ENCODE data around the gene CABP4.

Gene CABP4

GRCh38 chr11:67433536-67434394, 21.4 kb upstream of the CABP4 start:
- Histone ChIP-seq H3K9me3 (ENCODE audit: control insufficient read depth, insufficient read depth, low read length) (no peaks in the 10 kb centered on the region), H3K36me3 (ENCODE audit: control insufficient read depth, insufficient read depth, low read length) (peaks cover 44% of the 10 kb centered on the region), H3K4me1 (ENCODE audit: control insufficient read depth, insufficient read depth, low read length) (peaks cover 4% of the 10 kb centered on the region), H3K9ac (ENCODE audit: low read depth, low read length) (no peak overlapping the region), H3K27me3 (ENCODE audit: control insufficient read depth, insufficient read depth, low read length) (no peaks in the 10 kb centered on the region), H3K4me3 (ENCODE audit: low read depth, low read length) (no peak overlapping the region)

GRCh38 chr11:67434395-67434881, 20.7 kb upstream of the CABP4 start:
- Histone ChIP-seq H3K36me3 (ENCODE audit: control insufficient read depth, insufficient read depth, low read length) (peaks cover 50% of the 10 kb centered on the region), H3K27me3 (ENCODE audit: control insufficient read depth, insufficient read depth, low read length) (no peaks in the 10 kb centered on the region), H3K9ac (ENCODE audit: low read depth, low read length) (no peak overlapping the region), H3K4me1 (ENCODE audit: control insufficient read depth, insufficient read depth, low read length) (peaks cover 4% of the 10 kb centered on the region), H3K4me3 (ENCODE audit: low read depth, low read length) (no peak overlapping the region), H3K9me3 (ENCODE audit: control insufficient read depth, insufficient read depth, low read length) (no peaks in the 10 kb centered on the region)

- H3K27me3 ChIP-seq (ENCODE audit: control insufficient read depth, insufficient read depth, low read length), result no peaks in the 10 kb centered on the region
- H3K4me3 ChIP-seq (ENCODE audit: low read depth, low read length), result no peak overlapping the region
- H3K36me3 ChIP-seq (ENCODE audit: control insufficient read depth, insufficient read depth, low read length), result peaks cover 56% of the 10 kb centered on the region
- H3K4me1 ChIP-seq (ENCODE audit: control insufficient read depth, insufficient read depth, low read length), result peaks cover 4% of the 10 kb centered on the region
- no peaks in the 10 kb centered on the region for H3K9me3 ChIP-seq (ENCODE audit: control insufficient read depth, insufficient read depth, low read length)
- H3K9ac ChIP-seq (ENCODE audit: low read depth, low read length), result no peak overlapping the region
Measured at GRCh38 chr11:67435031-67435726, 20.0 kb upstream of the CABP4 start.

GRCh38 chr11:67435727-67436458, 19.3 kb upstream of the CABP4 start:
- Histone ChIP-seq H3K9ac (ENCODE audit: low read depth, low read length) (no peak overlapping the region), H3K27me3 (ENCODE audit: control insufficient read depth, insufficient read depth, low read length) (no peaks in the 10 kb centered on the region), H3K4me1 (ENCODE audit: control insufficient read depth, insufficient read depth, low read length) (peaks cover 4% of the 10 kb centered on the region), H3K4me3 (ENCODE audit: low read depth, low read length) (no peak overlapping the region), H3K36me3 (ENCODE audit: control insufficient read depth, insufficient read depth, low read length) (peaks cover 58% of the 10 kb centered on the region), H3K9me3 (ENCODE audit: control insufficient read depth, insufficient read depth, low read length) (no peaks in the 10 kb centered on the region)

- peak overlapping the region; percentile 47 for H3K9ac ChIP-seq (ENCODE audit: low read depth, low read length)
Measured at GRCh38 chr11:67436459-67437081, 18.6 kb upstream of the CABP4 start.

GRCh38 chr11:67437082-67437808, 17.9 kb upstream of the CABP4 start, which contains the start of gene PTPRCAP:
Gene PTPRCAP, minus strand, starts transcription at chr11:67437682. Its CDS starts 63 bp downstream, at chr11:67437619.
- Histone ChIP-seq H3K27me3 (ENCODE audit: control insufficient read depth, insufficient read depth, low read length) (no peaks in the 10 kb centered on the region), H3K9ac (ENCODE audit: low read depth, low read length) (peak within 1 kb of the TSS; percentile 47), H3K36me3 (ENCODE audit: control insufficient read depth, insufficient read depth, low read length) (peaks cover 61% of the 10 kb centered on the region), H3K4me3 (ENCODE audit: low read depth, low read length) (no peak within 1 kb of the TSS), H3K9me3 (ENCODE audit: control insufficient read depth, insufficient read depth, low read length) (no peaks in the 10 kb centered on the region), H3K4me1 (ENCODE audit: control insufficient read depth, insufficient read depth, low read length) (peaks cover 4% of the 10 kb centered on the region)

More at GRCh38 chr11:67436459-67437081, 18.6 kb upstream of the CABP4 start:
- Histone ChIP-seq H3K9me3 (ENCODE audit: control insufficient read depth, insufficient read depth, low read length) (no peaks in the 10 kb centered on the region), H3K4me1 (ENCODE audit: control insufficient read depth, insufficient read depth, low read length) (peaks cover 4% of the 10 kb centered on the region), H3K27me3 (ENCODE audit: control insufficient read depth, insufficient read depth, low read length) (no peaks in the 10 kb centered on the region), H3K36me3 (ENCODE audit: control insufficient read depth, insufficient read depth, low read length) (peaks cover 56% of the 10 kb centered on the region), H3K4me3 (ENCODE audit: low read depth, low read length) (no peak overlapping the region)

- Histone ChIP-seq H3K9ac (ENCODE audit: low read depth, low read length) (no peak overlapping the region), H3K27me3 (ENCODE audit: control insufficient read depth, insufficient read depth, low read length) (no peaks in the 10 kb centered on the region), H3K36me3 (ENCODE audit: control insufficient read depth, insufficient read depth, low read length) (peaks cover 59% of the 10 kb centered on the region), H3K4me1 (ENCODE audit: control insufficient read depth, insufficient read depth, low read length) (peaks cover 4% of the 10 kb centered on the region), H3K9me3 (ENCODE audit: control insufficient read depth, insufficient read depth, low read length) (no peaks in the 10 kb centered on the region), H3K4me3 (ENCODE audit: low read depth, low read length) (no peak overlapping the region)
Measured at GRCh38 chr11:67437809-67438157, 17.4 kb upstream of the CABP4 start.

- Histone ChIP-seq H3K4me3 (ENCODE audit: low read depth, low read length) (no peak overlapping the region), H3K36me3 (ENCODE audit: control insufficient read depth, insufficient read depth, low read length) (peaks cover 54% of the 10 kb centered on the region), H3K4me1 (ENCODE audit: control insufficient read depth, insufficient read depth, low read length) (peaks cover 4% of the 10 kb centered on the region), H3K9ac (ENCODE audit: low read depth, low read length) (no peak overlapping the region), H3K9me3 (ENCODE audit: control insufficient read depth, insufficient read depth, low read length) (no peaks in the 10 kb centered on the region), H3K27me3 (ENCODE audit: control insufficient read depth, insufficient read depth, low read length) (no peaks in the 10 kb centered on the region)
Measured at GRCh38 chr11:67438158-67438902, 16.8 kb upstream of the CABP4 start.

- Histone ChIP-seq H3K9me3 (ENCODE audit: control insufficient read depth, insufficient read depth, low read length) (no peaks in the 10 kb centered on the region), H3K27me3 (ENCODE audit: control insufficient read depth, insufficient read depth, low read length) (no peaks in the 10 kb centered on the region), H3K4me1 (ENCODE audit: control insufficient read depth, insufficient read depth, low read length) (peaks cover 4% of the 10 kb centered on the region), H3K36me3 (ENCODE audit: control insufficient read depth, insufficient read depth, low read length) (peaks cover 43% of the 10 kb centered on the region), H3K4me3 (ENCODE audit: low read depth, low read length) (no peak overlapping the region), H3K9ac (ENCODE audit: low read depth, low read length) (no peak overlapping the region)
Measured at GRCh38 chr11:67439321-67440228, 15.6 kb upstream of the CABP4 start.

Measured in iPS-15b (cell line).